Measurements from ENCODE around the gene EEF1AKMT2. TPM values are rescaled to one million over a fixed set of nuclear protein-coding genes. Genes with fewer than 3 reads are reported as not detected.

EEF1AKMT2 gene
- total and polyA plus RNA-seq, 2 of the 13 experiments (the other 11 are each of a cell fraction or from before 2014, with no cell fraction given) = 11.3 to 19.3 TPM

DNA sequence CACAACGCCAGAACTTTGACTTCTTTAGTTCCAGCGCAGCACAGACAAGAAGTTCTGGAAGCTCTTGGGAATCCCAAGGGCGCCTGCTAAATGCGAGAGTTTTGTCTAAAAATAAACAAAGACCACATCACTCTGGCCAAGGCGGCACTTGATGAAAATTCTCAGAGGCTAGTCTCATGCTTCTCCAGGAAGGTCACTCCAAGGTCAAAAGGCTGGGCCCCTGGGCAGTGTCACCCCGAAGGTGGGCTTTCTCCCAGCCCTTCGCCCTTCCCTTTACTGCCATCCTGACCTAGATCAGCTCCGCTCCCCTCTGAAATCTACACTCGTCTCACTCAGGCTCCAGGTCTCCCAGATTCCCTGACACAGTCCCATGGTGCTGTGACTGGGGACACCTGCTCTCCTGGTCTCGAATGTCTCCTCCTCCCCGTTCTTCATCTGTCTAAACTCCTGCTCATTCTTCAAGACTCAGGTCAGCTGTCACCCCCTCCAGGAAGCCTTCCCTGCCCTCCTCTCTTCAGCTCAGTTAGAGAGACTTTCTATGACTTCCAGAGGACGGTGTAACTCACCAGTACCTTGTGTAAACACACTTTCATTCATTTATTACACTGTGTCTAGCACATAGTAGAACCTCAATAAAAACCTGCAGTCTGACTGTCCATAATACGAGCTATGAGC lies 58.0 kb downstream of the EEF1AKMT2 start:
- no TSS peak for BruUV-seq (replicated peaks)
- Histone ChIP-seq H2AFZ (ENCODE audit: low read length) (no peak overlapping the region), H3K4me2 (ENCODE audit: low read depth, low read length) (no peak overlapping the region), H3K79me2 (ENCODE audit: insufficient read depth, low read length) (peaks cover 60% of the 10 kb centered on the region), H3K27me3 (ENCODE audit: control insufficient read depth in 1 of 2, insufficient read depth in 2 of 2, low read length in 2 of 2) (no peaks in the 10 kb centered on the region), H3K36me3 (replicated peaks in 1 of 2; ENCODE audit: control insufficient read depth in 1 of 2, insufficient read depth in 2 of 2, low read length in 2 of 2) (peaks cover 3 to 6% of the 10 kb centered on the region in 2 experiments; a peak in 3 of 5 replicates), H3K9ac (ENCODE audit: insufficient read depth, low read depth, low read length) (no peak overlapping the region), H3K4me3 (replicated peaks in 1 of 3; ENCODE audit: insufficient read depth in 1 of 3, low read depth in 2 of 3, low read length in 3 of 3) (no peak overlapping the region), H3K9me3 (ENCODE audit: low read length) (no peaks in the 10 kb centered on the region), H4K20me1 (ENCODE audit: insufficient read depth, low read length) (peaks cover 15% of the 10 kb centered on the region), H3K4me1 (ENCODE audit: insufficient read depth, low read length) (peaks cover 26% of the 10 kb centered on the region), H3K27ac (ENCODE audit: extremely low read length, insufficient read depth, low read length) (no peak overlapping the region)
- FAIRE-seq (no peak), ATAC-seq (no peak), DNase-seq (ENCODE audit: low spot score) (no peak)
- ChIA-PET POLR2A (no interaction called here), CTCF (ENCODE audit: low intra/inter-chr PET ratio, low total read pairs) (no interaction called here)
- in situ Hi-C loops (cut with HindIII; ENCODE audit: extremely low pct_ligation_motif_present, low pct_unique_long_range_greater_than_20kb) = no loop called here
- intact Hi-C loops (cut with micrococcal nuclease; ENCODE audit: unreplicated experiment) = no loop called here
- WGBS (ENCODE audit: low lambda C conversion rate) = 94% methylated on average over 12 of the region's 13 CpGs
- TF ChIP-seq, protein P1, sequence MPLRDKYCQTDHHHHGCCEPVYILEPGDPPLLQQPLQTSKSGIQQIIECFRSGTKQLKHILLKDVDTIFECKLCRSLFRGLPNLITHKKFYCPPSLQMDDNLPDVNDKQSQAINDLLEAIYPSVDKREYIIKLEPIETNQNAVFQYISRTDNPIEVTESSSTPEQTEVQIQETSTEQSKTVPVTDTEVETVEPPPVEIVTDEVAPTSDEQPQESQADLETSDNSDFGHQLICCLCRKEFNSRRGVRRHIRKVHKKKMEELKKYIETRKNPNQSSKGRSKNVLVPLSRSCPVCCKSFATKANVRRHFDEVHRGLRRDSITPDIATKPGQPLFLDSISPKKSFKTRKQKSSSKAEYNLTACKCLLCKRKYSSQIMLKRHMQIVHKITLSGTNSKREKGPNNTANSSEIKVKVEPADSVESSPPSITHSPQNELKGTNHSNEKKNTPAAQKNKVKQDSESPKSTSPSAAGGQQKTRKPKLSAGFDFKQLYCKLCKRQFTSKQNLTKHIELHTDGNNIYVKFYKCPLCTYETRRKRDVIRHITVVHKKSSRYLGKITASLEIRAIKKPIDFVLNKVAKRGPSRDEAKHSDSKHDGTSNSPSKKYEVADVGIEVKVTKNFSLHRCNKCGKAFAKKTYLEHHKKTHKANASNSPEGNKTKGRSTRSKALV (CRISPR knock-in tag; IDR thresholded peaks at IDR 0.05) = no peak
- TF ChIP-seq, protein P2, sequence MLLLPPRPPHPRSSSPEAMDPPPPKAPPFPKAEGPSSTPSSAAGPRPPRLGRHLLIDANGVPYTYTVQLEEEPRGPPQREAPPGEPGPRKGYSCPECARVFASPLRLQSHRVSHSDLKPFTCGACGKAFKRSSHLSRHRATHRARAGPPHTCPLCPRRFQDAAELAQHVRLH (CRISPR knock-in tag; IDR thresholded peaks at IDR 0.05; ENCODE audit: borderline replicate concordance, low read depth) = no peak
- TF ChIP-seq NFKB2 (CRISPR knock-in tag; IDR thresholded peaks at IDR 0.05; ENCODE audit: borderline replicate concordance) = no peak
- TF ChIP-seq ZIK1 (CRISPR knock-in tag; IDR thresholded peaks at IDR 0.05; ENCODE audit: borderline replicate concordance, low read depth) = no peak
- TF ChIP-seq ZNF879 (CRISPR knock-in tag; IDR thresholded peaks at IDR 0.05) = no peak
- no peak for TF ChIP-seq TBP (CRISPR knock-in tag; IDR thresholded peaks at IDR 0.05)
- TF ChIP-seq, protein P3, sequence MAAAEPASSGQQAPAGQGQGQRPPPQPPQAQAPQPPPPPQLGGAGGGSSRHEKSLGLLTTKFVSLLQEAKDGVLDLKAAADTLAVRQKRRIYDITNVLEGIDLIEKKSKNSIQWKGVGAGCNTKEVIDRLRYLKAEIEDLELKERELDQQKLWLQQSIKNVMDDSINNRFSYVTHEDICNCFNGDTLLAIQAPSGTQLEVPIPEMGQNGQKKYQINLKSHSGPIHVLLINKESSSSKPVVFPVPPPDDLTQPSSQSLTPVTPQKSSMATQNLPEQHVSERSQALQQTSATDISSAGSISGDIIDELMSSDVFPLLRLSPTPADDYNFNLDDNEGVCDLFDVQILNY (CRISPR knock-in tag; conservative IDR thresholded peaks at IDR 0.05) = no peak
- no peak for TF ChIP-seq MAZ (IDR thresholded peaks at IDR 0.05; ENCODE audit: borderline replicate concordance, low read depth, low read length)
- TF ChIP-seq MAZ (CRISPR knock-in tag; IDR thresholded peaks at IDR 0.05; ENCODE audit: low read depth) = no peak
- TF ChIP-seq ZNF282 (IDR thresholded peaks at IDR 0.05; ENCODE audit: partially characterized antibody) = no peak
- TF ChIP-seq, protein P4, sequence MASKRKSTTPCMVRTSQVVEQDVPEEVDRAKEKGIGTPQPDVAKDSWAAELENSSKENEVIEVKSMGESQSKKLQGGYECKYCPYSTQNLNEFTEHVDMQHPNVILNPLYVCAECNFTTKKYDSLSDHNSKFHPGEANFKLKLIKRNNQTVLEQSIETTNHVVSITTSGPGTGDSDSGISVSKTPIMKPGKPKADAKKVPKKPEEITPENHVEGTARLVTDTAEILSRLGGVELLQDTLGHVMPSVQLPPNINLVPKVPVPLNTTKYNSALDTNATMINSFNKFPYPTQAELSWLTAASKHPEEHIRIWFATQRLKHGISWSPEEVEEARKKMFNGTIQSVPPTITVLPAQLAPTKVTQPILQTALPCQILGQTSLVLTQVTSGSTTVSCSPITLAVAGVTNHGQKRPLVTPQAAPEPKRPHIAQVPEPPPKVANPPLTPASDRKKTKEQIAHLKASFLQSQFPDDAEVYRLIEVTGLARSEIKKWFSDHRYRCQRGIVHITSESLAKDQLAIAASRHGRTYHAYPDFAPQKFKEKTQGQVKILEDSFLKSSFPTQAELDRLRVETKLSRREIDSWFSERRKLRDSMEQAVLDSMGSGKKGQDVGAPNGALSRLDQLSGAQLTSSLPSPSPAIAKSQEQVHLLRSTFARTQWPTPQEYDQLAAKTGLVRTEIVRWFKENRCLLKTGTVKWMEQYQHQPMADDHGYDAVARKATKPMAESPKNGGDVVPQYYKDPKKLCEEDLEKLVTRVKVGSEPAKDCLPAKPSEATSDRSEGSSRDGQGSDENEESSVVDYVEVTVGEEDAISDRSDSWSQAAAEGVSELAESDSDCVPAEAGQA (IDR thresholded peaks at IDR 0.05; ENCODE audit: low read depth) = no peak
- TF ChIP-seq, protein P4 (CRISPR knock-in tag; IDR thresholded peaks at IDR 0.05; ENCODE audit: borderline replicate concordance) = no peak
- TF ChIP-seq KDM5B (CRISPR knock-in tag; IDR thresholded peaks at IDR 0.05; ENCODE audit: borderline replicate concordance) = no peak
- no peak for TF ChIP-seq EHMT2 (IDR thresholded peaks at IDR 0.05; ENCODE audit: borderline replicate concordance, low read depth, low read length)
- TF ChIP-seq, protein P5, sequence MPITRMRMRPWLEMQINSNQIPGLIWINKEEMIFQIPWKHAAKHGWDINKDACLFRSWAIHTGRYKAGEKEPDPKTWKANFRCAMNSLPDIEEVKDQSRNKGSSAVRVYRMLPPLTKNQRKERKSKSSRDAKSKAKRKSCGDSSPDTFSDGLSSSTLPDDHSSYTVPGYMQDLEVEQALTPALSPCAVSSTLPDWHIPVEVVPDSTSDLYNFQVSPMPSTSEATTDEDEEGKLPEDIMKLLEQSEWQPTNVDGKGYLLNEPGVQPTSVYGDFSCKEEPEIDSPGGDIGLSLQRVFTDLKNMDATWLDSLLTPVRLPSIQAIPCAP (CRISPR knock-in tag; IDR thresholded peaks at IDR 0.05; ENCODE audit: low read depth) = no peak
